Brain microvascular endothelial cell (primary cell): ENCODE data around the gene GPR108.
A peak's percentile ranks its signal among the peaks of the same experiment; 100 is the strongest.
"Not testable (repeated sequence)": the region's sequence is repeated elsewhere in the genome, so short reads cannot be mapped to it uniquely, and the experiment has no call there.

Source experiments
- DNase-seq: peaks from one replicate; pipeline ENCODE4 v3.0.0-alpha.2; 2020
- H3K27ac ChIP-seq: fragments of 250-450 bp; sonication (Bioruptor Pico); 2 replicates; pipeline ENCODE4 v1.5.1; 2020; ENCODE audit warnings: mild to moderate bottlenecking, moderate library complexity
- H3K27me3 ChIP-seq: fragments of 250-450 bp; sonication (Bioruptor Pico); replicated peaks from 2 replicates; pipeline ENCODE4 v1.5.1; 2020; ENCODE audit warnings: mild to moderate bottlenecking
- H3K36me3 ChIP-seq: fragments of 250-450 bp; sonication (Bioruptor Pico); replicated peaks from 2 replicates; pipeline ENCODE4 v1.5.1; 2020; ENCODE audit warnings: mild to moderate bottlenecking
- H3K4me3 ChIP-seq: 2 replicates; pipeline ENCODE4 v1.5.1; 2011; ENCODE audit warnings: low read depth, mild to moderate bottlenecking, control low read depth, low read length, moderate library complexity
- CTCF ChIP-seq: IDR thresholded peaks from 2 replicates; pipeline ENCODE4 v1.5.1; 2011; ENCODE audit warnings: low read depth, mild to moderate bottlenecking, moderate library complexity, low read length, control low read depth, inconsistent platforms; ENCODE audit errors: missing control alignments
- in situ Hi-C: cut with HindIII; loops from 2 replicates; pipeline ENCODE4 v1.10.0; 2017; ENCODE audit warnings: low sequenced_read_pairs, low pct_ligation_motif_present

The GPR108 gene

DNA sequence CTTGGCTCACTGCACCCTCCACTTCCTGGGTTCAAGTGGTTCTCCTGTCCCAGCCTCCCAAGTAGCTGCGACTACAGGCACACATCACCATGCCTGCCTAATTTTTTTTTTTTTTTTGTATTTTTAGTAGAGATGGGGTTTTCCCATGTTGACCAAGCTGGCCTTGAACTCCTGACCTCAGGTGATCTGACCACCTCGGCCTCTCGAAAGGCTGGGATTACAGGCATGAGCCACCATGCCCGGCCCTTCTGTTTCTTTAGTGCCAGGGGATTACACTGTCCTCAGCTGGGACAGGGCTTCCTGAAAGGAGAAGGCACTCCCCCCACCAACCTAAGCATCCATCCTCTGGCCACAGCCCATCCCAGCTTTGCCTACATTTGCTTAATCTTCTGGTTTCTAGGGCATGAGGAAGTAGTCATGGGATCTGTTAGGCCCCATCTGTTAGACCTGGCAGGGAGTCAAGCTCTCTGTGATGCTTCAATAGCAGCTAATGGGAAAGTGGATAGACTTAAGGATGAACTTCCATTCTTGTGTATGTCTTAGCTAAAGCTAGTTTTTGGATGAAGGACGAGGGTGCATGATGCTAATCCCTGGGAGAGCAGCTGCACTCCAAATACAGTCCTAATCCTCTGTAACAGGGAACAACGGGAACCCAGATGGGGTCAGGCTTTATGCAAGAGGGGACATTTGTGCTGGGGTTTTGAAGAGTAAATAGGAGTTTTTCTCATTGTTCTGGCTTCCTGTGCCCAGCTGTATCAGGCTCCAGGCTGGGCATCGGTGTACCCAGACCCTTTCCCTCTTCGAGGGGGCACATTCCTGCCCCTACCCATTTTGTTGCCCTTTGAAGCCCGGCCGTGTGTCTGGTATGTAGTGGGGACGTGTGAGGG is 37.7 kb upstream of the GPR108 start:
- no peak overlapping the region for H3K4me3 ChIP-seq
- H3K27ac ChIP-seq: no peak overlapping the region
- DNase-seq: no peak
- no peaks in the 10 kb centered on the region for H3K27me3 ChIP-seq
- H3K36me3 ChIP-seq: no peaks in the 10 kb centered on the region
- in situ Hi-C loops: no loop called here
- no peak for TF ChIP-seq CTCF

- Histone ChIP-seq H3K4me3 (no peak overlapping the region), H3K27me3 (no peaks in the 10 kb centered on the region), H3K27ac (no peak overlapping the region), H3K36me3 (no peaks in the 10 kb centered on the region)
- in situ Hi-C loops: no loop called here
- TF ChIP-seq CTCF: no peak
- DNase-seq: no peak
Measured at GRCh38 chr19:6773323-6773931, 36.0 kb upstream of the GPR108 start.

- Histone ChIP-seq H3K4me3 (no peak overlapping the region), H3K36me3 (no peaks in the 10 kb centered on the region), H3K27me3 (no peaks in the 10 kb centered on the region), H3K27ac (no peak overlapping the region)
- TF ChIP-seq CTCF: no peak
- no peak for DNase-seq
- in situ Hi-C loops: no loop called here
Measured at GRCh38 chr19:6772866-6773322, 35.5 kb upstream of the GPR108 start.

- Histone ChIP-seq H3K4me3 (no peak within 1 kb of the TSS), H3K27ac (no peak within 1 kb of the TSS), H3K36me3 (no peaks in the 10 kb centered on the region), H3K27me3 (no peaks in the 10 kb centered on the region)
- no peak for DNase-seq
- in situ Hi-C loops: no loop called here
- peak; percentile 22 for TF ChIP-seq CTCF
Measured at GRCh38 chr19:6772028-6772865, 34.9 kb upstream of the GPR108 start, which contains the start of gene VAV1. TSS of gene VAV1 (plus strand) at chr19:6772708. CDS start at chr19:6772808, 100 bp downstream.

DNA sequence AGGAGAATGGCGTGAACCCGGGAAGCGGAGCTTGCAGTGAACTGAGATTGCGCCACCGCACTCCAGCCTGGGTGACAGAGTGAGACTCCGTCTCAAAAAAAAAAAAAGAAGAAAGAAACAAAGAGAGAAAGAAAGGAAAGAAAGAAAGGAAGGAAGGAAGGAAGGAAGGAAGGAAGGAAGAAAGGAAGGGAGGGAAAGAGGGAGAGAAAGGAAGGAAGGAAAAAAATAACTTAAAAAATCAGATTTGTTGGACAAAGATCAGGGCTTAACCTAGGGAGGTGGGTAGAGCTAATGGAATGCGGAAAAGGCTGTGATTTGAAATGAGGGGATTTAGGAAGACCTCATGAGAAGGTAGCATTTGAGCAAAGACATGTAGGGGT is 34.3 kb upstream of the GPR108 start:
- H3K4me3 ChIP-seq, DNase-seq, H3K27me3 ChIP-seq, in situ Hi-C loops, H3K27ac ChIP-seq, H3K36me3 ChIP-seq: not testable (repeated sequence)
